NB4 (cell line): Measurements from ENCODE around the gene NAALADL2.

Source experiments
- MYC ChIP-seq: IDR thresholded peaks from 2 replicates; pipeline ENCODE4 v1.6.1; 2011; ENCODE audit warnings: low read depth, low read length
- POLR2A ChIP-seq: IDR thresholded peaks from 2 replicates; pipeline ENCODE4 v1.6.1; 2011; ENCODE audit warnings: mild to moderate bottlenecking; ENCODE audit not compliant: insufficient read length; ENCODE audit errors: extremely low read depth
- TF ChIP-seq, protein P1 (sequence below): IDR thresholded peaks from one replicate; pipeline ENCODE4 v1.5.1; 2012; ENCODE audit warnings: low read depth, low read length
- TF ChIP-seq, protein P2 (sequence below): IDR thresholded peaks from 2 replicates; pipeline ENCODE4 v1.6.1; 2011; ENCODE audit warnings: low read depth, low read length

DNA sequence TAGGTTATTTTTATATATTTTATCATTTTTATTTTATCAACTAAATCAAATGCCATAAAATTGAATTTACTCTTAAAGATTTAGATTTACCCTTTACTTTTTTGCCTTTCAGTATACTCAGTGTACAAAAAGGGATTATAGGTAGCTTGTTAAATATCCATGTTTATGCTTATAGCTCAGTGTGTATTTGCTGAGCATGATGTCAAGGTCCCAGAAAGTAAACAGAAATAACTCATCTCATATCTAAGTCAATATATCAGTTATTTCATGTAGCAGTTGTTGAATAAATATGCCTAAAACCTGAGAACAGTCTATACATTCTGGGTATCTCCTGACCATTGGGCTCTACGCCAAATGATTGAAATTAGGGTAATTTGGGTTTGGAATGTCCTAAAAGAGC lies 693.8 kb downstream of the NAALADL2 start:
- TF ChIP-seq, protein P1, sequence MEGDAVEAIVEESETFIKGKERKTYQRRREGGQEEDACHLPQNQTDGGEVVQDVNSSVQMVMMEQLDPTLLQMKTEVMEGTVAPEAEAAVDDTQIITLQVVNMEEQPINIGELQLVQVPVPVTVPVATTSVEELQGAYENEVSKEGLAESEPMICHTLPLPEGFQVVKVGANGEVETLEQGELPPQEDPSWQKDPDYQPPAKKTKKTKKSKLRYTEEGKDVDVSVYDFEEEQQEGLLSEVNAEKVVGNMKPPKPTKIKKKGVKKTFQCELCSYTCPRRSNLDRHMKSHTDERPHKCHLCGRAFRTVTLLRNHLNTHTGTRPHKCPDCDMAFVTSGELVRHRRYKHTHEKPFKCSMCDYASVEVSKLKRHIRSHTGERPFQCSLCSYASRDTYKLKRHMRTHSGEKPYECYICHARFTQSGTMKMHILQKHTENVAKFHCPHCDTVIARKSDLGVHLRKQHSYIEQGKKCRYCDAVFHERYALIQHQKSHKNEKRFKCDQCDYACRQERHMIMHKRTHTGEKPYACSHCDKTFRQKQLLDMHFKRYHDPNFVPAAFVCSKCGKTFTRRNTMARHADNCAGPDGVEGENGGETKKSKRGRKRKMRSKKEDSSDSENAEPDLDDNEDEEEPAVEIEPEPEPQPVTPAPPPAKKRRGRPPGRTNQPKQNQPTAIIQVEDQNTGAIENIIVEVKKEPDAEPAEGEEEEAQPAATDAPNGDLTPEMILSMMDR = no peak
- TF ChIP-seq POLR2A (no peak), MYC (no peak)
- TF ChIP-seq, protein P2, sequence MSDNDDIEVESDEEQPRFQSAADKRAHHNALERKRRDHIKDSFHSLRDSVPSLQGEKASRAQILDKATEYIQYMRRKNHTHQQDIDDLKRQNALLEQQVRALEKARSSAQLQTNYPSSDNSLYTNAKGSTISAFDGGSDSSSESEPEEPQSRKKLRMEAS = no peak
